Mammary epithelial cell (primary cell): Measurements from ENCODE around the gene VDR.

Experiments
- CTCF ChIP-seq, 2 donors: IDR thresholded peaks in 1 of 2; conservative IDR thresholded peaks in 1 of 2; 2 replicates each; pipeline ENCODE4 v1.5.1; 2011 to 2012; ENCODE audit warnings: inconsistent platforms in 2 of 2, low read length in 2 of 2, mild to moderate bottlenecking in 2 of 2, control low read depth in 1 of 2, low read depth in 1 of 2; ENCODE audit not compliant: insufficient read depth in 1 of 2; ENCODE audit errors: extremely low read depth in 1 of 2
- EZH2 ChIP-seq: IDR thresholded peaks from 2 replicates; pipeline ENCODE4 v1.6.1; 2012; ENCODE audit warnings: low read length, inconsistent platforms, borderline replicate concordance

GRCh38 chr12:47927346-47927745 lies 22.6 kb upstream of the VDR start:
- TF ChIP-seq CTCF (conservative IDR thresholded peaks at IDR 0.05 in 1 of 2, IDR thresholded peaks at IDR 0.05 in 1 of 2; ENCODE audit: extremely low read depth in 1 of 2, insufficient read depth in 1 of 2, low read depth in 1 of 2, low read length in 2 of 2), result no peak
- TF ChIP-seq EZH2, result no peak
